Epithelial cell of proximal tubule (primary cell): ENCODE data around the gene CTSW. TPM values are rescaled to one million over a fixed set of nuclear protein-coding genes. Genes with fewer than 3 reads are reported as not detected.

Experiments
- DNase-seq: peaks from one replicate; pipeline ENCODE4 v3.0.0-alpha.2; 2011; ENCODE audit warnings: low read depth
- H3K4me3 ChIP-seq: 2 replicates; pipeline ENCODE4 v1.5.1; 2011; ENCODE audit warnings: low read depth, mild to moderate bottlenecking, low read length
- CTCF ChIP-seq: conservative IDR thresholded peaks from 2 replicates; pipeline ENCODE4 v1.5.1; 2012; ENCODE audit warnings: low read depth, mild to moderate bottlenecking, low read length
- total RNA-seq: library from RNA; depleted of rRNA; stranded (reverse); fragments of >200 nt; gene quantifications from 2 replicates; pipeline ENCODE4 v1.2.3, GENCODE V29; 2015

Gene CTSW
- total RNA-seq, 1 donor from 2014 or later = 1.2 TPM

DNA sequence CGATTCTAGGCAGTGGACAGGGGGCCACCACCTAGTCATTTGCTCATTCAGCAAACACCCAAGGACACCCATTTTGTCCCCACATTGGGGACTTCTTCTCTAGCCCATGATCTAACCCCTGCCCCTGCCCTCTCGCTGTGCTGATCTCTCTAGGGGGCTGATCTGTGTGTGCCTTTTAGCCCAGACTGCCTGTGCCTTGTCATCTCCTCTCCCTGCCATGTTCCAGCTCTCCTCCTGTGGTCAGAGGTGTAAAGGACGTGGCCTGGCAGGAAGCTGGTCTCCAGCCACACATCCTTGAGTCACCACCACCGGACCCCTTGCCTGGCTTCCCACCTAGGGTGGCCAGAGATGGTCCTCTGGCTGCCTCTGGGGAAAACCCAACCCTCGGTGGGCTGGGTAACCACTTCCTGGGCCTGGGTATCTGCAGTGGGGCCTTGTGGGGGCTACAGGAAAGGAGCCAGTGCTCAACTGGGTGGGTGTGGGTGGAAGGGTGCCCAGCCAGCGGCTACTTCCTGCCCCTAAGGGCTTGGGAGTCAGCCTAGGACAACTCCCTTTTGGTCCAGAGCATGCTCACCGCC, 1.3 kb downstream of the CTSW start:
- no peak for TF ChIP-seq CTCF
- no peak for DNase-seq
- no peak overlapping the region for H3K4me3 ChIP-seq

DNA sequence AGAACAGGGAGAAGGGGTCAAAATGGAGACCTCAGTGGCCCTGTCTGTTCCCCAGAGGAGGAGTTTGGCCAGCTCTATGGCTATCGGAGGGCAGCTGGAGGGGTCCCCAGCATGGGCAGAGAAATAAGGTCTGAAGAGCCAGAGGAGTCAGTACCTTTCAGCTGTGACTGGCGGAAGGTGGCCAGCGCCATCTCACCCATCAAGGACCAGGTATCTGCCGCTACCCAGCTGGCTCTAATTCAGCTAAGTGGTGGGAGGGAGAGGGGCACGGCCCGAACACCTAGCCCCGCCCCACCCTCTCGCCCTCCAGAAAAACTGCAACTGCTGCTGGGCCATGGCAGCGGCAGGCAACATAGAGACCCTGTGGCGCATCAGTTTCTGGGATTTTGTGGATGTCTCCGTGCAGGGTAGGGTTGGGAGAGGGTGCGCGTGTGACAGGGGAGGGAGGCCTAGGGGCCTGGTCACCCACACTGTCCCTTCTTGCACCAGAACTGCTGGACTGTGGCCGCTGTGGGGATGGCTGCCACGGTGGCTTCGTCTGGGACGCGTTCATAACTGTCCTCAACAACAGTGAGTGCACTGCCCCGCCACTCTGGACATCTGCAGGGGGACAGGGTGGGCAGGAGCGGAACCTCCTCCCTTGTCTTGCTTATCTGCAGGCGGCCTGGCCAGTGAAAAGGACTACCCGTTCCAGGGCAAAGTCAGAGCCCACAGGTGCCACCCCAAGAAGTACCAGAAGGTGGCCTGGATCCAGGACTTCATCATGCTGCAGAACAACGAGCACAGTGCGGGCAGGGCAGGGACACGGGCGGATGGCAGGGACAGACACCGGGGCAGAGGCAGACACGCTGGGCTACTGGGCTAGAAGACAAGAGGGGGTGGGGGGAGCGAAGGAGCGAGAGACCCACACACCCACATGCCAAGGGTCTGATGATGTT, 2.8 kb downstream of the CTSW start:
- H3K4me3 ChIP-seq = no peak overlapping the region
- DNase-seq = no peak
- no peak for TF ChIP-seq CTCF

DNA sequence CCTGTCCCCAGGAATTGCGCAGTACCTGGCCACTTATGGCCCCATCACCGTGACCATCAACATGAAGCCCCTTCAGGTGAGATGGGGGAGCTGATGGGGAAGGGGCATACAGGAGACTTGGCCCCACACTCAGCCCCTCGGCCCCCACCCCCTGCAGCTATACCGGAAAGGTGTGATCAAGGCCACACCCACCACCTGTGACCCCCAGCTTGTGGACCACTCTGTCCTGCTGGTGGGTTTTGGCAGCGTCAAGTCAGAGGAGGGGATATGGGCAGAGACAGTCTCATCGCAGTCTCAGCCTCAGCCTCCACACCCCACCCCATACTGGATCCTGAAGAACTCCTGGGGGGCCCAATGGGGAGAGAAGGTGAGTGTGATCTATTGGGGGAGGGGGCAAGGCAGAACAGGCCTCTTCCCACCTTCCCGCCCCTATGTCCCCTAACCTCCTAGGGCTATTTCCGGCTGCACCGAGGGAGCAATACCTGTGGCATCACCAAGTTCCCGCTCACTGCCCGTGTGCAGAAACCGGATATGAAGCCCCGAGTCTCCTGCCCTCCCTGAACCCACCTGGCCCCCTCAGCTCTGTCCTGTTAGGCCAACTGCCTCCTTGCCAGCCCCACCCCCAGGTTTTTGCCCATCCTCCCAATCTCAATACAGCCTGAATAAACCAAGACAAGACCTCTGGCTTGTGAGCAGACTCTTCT, 3.6 kb downstream of the CTSW start:
- no peak overlapping the region for H3K4me3 ChIP-seq
- TF ChIP-seq CTCF = no peak
- DNase-seq = no peak

DNA sequence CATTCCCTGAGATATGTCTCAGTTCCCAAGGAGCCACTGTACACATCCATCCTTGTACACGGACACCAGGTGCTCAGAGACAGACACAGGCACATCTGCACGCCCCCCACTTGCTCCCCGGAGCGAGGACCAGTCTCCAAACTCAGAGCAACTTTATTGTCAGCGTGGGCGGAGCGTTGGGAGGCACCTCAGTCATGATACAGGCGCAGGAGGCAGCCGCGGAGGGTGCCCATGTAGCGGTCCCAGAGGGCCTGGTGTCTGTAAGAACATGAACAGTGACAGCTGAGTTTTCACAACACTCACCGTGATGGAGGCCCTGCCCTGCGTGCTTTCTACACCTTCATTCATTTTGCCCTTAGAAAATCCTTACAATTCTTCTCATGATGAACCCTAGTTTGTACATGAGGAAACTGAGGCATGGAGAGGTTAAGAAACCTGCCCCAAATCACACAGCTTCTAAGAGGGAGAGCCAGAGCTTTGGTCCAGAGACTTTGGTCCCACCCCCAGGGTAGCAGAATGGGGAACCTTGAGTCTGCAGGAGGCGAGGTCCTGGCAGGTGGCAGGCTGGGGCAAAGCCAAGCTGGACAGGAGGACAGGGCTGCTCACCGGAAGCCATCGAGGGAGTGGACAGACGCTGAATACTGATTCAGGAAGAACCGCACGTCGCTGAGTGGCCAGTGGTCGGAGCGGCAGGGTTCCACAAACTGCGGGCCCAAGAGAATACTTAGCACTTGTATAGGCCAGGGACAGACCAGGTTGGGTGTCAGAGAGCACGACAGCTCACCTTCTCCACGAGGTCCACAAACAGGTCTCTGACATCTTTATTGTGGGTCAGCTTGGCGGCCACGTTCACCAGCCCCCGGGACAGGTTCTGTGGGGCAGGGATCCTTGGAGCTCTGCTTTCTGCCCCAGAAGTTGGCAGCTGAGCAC, 4.4 kb downstream of the CTSW start:
- H3K4me3 ChIP-seq = no peak overlapping the region
- TF ChIP-seq CTCF = no peak
- no peak for DNase-seq

DNA sequence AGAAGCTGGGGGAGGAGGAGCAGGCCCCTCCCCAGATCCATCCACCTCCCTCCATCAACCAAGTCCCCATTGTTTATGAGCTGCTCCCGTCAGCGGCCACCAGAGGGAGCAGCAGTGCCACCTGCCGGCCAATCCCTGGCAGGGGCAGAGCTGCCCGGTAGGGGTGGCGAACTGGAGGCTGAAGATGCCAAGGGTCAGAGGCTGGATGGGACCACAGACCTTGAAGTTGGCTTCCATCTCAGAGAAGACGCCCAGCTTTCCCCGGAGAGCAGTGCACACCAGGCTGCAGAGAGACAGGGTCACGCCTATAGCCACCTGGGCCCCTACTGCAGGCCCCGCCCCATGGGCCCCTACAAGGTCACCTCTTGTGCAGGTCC, 5.1 kb downstream of the CTSW start:
- DNase-seq = no peak
- no peak overlapping the region for H3K4me3 ChIP-seq
- peak; percentile 100 for TF ChIP-seq CTCF

DNA sequence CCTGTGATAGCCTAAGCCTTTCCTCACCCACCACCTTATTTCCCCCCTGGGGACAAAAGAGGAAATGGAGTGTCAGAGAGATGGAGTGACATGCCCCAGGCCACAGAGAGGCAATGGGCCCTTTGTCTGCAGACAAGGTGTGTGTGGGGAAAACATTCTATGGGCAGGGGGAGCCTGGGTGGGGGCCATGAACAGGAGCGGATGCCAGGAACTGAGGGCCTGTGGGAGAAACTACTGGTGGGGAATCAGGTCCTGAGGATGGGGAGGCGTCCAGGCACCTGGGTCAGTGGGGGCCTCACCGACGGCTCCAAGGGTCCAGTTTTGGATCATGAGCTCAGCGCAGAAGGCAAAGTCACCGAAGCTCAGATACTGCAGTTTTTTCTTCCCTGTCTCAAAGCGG, 5.6 kb downstream of the CTSW start:
- H3K4me3 ChIP-seq = no peak overlapping the region
- TF ChIP-seq CTCF = no peak
- DNase-seq = no peak
